HCT116 (cell line): ENCODE measurements around the gene OR10H5.

Experiments used
- CTCF ChIP-seq, 3 experiments: fragments of 200-600 bp in 1 of 3; sonication (generic) in 1 of 3; IDR thresholded peaks in 2 of 3; conservative IDR thresholded peaks in 1 of 3; 2 replicates each; pipeline ENCODE4 v1.5.1; 2012 to 2017; ENCODE audit warnings: low read depth in 2 of 3, low read length in 2 of 3, antibody characterized with exemption in 1 of 3, borderline replicate concordance in 1 of 3, control low read depth in 1 of 3, mild to moderate bottlenecking in 1 of 3, mixed read lengths in 1 of 3, mixed run types in 1 of 3, moderate library complexity in 1 of 3; ENCODE audit not compliant: insufficient read depth in 1 of 3
- SP1 ChIP-seq: IDR thresholded peaks from 2 replicates; pipeline ENCODE4 v1.6.1; 2012; ENCODE audit warnings: low read depth

GRCh38 chr19:15788594-15789270 is 1.3 kb downstream of the OR10H5 start:
- TF ChIP-seq CTCF (IDR thresholded peaks at IDR 0.05 in 2 of 3, conservative IDR thresholded peaks at IDR 0.05 in 1 of 3; ENCODE audit: borderline replicate concordance in 1 of 3, insufficient read depth in 1 of 3, low read depth in 2 of 3, low read length in 2 of 3) (no peak), SP1 (no peak)
